ENCODE data around the gene HNRNPU. TPM values are rescaled to one million over a fixed set of nuclear protein-coding genes. Genes with fewer than 3 reads are reported as not detected.

The HNRNPU gene
- total RNA-seq, 2 donors from 2014 or later: 403 to 475 TPM

DNA sequence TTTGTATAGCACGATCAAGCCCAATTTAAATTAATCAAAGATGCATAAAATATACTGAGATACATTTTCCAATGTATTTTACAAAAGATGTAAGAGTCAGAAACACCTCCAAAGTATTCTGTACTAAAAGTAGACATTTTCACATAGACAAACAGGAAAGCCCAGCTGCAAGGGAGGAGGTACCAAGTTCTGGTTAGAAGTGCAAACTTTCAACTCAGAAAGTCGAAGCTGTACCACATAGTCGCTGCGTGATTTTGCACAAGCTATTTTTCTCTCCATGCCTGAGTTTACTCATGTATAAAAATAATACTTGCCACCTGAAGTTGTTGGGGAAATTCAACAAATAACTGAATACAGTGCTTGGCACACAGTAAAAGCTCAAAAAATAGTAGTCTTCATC is 5.6 kb upstream of the HNRNPU start:
- H3K4me3 Mint-ChIP-seq: no peak overlapping the region
- DNase-seq (ENCODE audit: low spot score): no peak
- no peaks in the 10 kb centered on the region for H3K36me3 Mint-ChIP-seq
- peaks cover 10 to 14% of the 10 kb centered on the region in 2 donors for H3K4me1 Mint-ChIP-seq (ENCODE audit: low read depth in 2 of 2)
- peak overlapping the region in 1 of 2 donors; percentile 66 for H3K27ac Mint-ChIP-seq
- H3K9me3 Mint-ChIP-seq: no peaks in the 10 kb centered on the region
- no peaks in the 10 kb centered on the region for H3K27me3 Mint-ChIP-seq
- ATAC-seq: no peak

DNA sequence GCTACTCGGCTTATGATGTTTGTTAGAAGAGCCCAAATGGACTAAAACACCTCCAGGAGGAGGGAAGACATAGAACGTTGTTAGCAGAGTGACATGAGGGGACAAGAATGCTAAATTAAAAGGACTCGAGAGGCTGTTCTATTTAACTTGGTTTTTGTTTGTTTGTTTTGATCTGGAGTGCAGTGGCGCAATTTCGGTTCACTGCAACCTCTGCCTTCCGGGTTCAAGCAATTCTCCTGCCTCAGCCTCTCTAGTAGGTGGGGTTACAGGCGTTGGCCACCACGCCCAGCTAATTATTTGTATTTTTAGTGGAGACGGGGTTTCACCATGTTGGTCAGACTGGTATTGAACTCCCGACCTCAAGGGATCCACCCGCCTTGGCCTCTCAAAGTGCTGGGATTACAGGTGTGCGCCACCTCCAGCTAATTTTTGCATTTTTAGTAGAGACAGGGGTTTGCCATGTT is 5.1 kb upstream of the HNRNPU start:
- DNase-seq (ENCODE audit: low spot score) (no peak), ATAC-seq (no peak)
- Mint-ChIP-seq H3K4me3 (no peak overlapping the region), H3K36me3 (no peaks in the 10 kb centered on the region), H3K27ac (peak overlapping the region in 1 of 2 donors; percentile 66), H3K27me3 (no peaks in the 10 kb centered on the region), H3K4me1 (ENCODE audit: low read depth in 2 of 2) (peaks cover 14 to 19% of the 10 kb centered on the region in 2 donors), H3K9me3 (no peaks in the 10 kb centered on the region)

DNA sequence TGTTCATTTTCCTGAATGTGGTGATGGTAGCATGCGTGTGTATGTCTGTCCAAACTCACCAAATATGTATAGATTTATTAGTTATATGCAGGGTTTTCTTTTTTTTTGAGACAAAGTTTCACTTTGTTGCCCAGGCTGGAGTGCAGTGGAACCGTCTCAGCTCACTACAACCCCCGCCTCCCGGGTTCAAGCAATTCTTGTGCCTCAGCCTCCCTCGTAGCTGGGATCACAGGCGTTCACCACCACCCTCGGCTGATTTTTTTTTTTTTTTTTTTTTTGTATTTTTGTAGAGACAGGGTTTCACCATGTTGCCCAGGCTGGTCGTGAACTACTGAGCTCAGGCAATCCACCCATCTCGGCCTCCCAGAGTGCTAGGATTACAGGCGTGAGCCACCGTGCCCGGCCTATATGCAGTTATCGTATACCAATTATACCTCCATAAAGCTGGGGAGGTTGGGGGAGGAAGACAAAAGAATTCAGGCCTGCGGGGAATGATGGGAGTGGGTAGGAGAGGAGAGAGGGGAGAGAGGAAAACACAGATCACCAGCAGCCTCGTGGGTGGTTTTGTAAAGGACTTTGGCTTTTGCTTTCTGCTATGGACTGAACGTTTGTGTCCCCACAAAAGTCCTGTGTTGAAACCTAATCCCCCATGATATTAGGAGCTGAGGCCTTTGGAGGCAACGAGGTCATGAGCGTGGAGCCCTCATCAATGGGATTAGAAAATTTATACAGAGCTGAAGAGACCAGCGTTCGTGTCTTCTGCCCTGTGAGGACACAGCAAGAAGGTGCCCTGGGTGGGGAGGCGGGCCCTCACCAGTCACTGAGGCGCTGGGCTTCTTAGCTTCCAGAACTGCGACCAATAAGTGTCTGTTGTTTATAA is 4.4 kb upstream of the HNRNPU start:
- DNase-seq (ENCODE audit: low spot score): no peak
- Mint-ChIP-seq H3K9me3 (no peaks in the 10 kb centered on the region), H3K4me1 (ENCODE audit: low read depth in 2 of 2) (peaks cover 17 to 19% of the 10 kb centered on the region in 2 donors), H3K36me3 (peaks cover 5% of the 10 kb centered on the region), H3K4me3 (no peak overlapping the region), H3K27me3 (no peaks in the 10 kb centered on the region), H3K27ac (peak overlapping the region in 1 of 2 donors; percentile 66)
- no peak for ATAC-seq

DNA sequence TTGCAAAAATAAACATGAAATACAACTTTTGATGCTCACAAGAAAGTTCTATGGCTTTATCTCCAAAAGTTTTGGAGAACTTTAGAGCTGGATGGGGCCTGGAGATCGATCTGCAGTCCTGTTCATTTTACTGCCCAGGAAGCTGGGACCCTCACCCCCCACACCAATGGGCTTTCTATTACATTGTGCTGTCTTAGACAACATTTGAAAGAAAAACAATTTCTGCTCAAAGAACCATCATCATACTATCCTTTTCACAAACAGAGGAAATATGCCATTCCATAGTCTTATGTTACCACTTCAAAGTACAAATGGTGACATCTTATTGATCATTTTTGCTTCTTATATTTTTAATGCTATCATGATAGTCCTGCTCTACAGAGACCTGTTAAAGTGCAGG is 2.0 kb upstream of the HNRNPU start:
- Mint-ChIP-seq H3K4me1 (ENCODE audit: low read depth in 2 of 2) (peaks cover 30 to 31% of the 10 kb centered on the region in 2 donors), H3K36me3 (peaks cover 23% of the 10 kb centered on the region), H3K27me3 (no peaks in the 10 kb centered on the region), H3K4me3 (no peak overlapping the region), H3K9me3 (no peaks in the 10 kb centered on the region), H3K27ac (peak overlapping the region; percentile 33 to 74)
- DNase-seq (ENCODE audit: low spot score) (no peak), ATAC-seq (no peak)

DNA sequence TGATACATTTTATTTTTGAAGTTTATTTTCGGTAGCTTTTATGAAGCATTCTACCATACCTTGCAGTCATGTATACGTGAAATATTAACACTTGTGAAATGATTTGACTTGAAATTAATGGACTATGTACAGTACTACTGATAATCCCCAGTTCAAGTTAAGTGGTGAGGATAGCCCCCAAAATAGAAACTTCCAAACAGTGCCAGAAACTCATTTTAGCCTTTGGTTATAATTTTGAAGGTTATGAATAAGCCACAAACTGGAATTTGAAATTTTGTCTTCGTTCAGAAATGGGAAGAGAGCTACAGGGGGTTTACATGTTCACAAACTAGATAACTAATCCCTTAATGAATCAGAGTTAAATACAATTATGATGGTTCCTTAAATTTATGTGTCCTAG is 1.5 kb upstream of the HNRNPU start:
- H3K4me3 Mint-ChIP-seq: peak overlapping the region; percentile 98
- H3K4me1 Mint-ChIP-seq (ENCODE audit: low read depth in 2 of 2): peaks cover 33 to 36% of the 10 kb centered on the region in 2 donors
- H3K27ac Mint-ChIP-seq: peak overlapping the region; percentile 94 to 96
- no peak for DNase-seq (ENCODE audit: low spot score)
- no peaks in the 10 kb centered on the region for H3K27me3 Mint-ChIP-seq
- H3K36me3 Mint-ChIP-seq: peaks cover 28% of the 10 kb centered on the region
- no peaks in the 10 kb centered on the region for H3K9me3 Mint-ChIP-seq
- ATAC-seq: no peak

DNA sequence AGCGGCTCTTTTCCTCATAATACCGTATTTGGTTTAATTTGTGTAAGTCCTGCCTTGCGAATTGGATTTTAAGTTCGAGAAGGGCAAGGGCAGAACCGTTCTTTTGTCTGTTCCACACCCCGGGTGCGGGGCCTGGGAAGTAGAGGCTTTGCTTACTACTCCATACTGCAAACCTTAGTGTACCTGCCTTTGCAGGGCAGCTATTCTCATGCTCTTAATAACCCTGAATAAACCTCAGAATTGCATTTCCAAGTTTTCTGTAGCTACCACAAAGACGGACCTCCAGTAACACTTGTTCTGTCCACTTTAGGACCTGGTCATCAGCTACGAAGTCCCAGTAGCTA is 657 bp upstream of the HNRNPU start:
- Mint-ChIP-seq H3K4me3 (peak overlapping the region; percentile 98), H3K4me1 (ENCODE audit: low read depth in 2 of 2) (peaks cover 41 to 44% of the 10 kb centered on the region in 2 donors), H3K27ac (peak overlapping the region; percentile 94 to 96), H3K27me3 (no peaks in the 10 kb centered on the region), H3K36me3 (peaks cover 36% of the 10 kb centered on the region), H3K9me3 (no peaks in the 10 kb centered on the region)
- ATAC-seq (no peak), DNase-seq (ENCODE audit: low spot score) (no peak)

DNA sequence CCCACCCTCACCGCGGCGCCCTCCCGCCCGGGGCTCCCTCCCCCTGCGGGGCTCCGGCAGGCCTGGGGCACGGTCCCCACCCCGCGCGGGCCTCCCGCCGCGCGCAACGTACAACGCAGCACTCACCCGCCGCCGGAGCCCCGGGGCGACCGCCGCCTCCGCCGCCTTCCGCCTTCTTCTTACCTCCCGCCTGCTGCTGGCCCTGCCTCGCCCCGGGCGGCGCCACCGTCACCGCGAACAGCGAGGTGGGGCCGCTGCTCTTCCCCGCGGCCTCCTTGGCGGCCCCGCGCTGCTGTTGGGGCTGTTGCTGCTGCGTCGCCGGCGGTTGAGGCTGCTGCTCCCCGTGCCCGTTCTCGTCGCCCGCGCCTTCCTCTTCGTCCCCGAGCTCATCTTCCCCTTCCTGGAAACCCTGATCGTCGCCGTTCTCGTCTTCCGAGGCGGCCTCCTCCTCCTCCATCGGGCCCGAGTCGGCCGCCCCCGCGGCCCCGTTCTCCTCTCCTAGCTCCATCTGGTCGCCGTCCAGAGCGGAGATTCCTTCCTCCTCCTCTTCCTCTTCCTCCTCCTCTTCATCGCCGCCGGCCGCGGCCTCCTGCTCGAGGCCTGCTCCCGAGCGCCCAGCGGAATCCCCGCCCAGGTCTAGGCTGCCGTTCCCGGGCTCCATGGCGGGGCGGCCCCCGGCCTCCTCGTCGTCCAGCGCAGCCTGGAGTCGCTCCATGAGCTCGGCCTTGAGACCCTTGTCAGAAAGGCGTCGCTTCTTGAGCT is 671 bp downstream of the HNRNPU start:
- H3K36me3 Mint-ChIP-seq: peaks cover 45% of the 10 kb centered on the region
- peak; percentile 64 for DNase-seq (ENCODE audit: low spot score)
- peak; percentile 0 to 1 for ATAC-seq
- peaks cover 40 to 56% of the 10 kb centered on the region in 2 donors for H3K4me1 Mint-ChIP-seq (ENCODE audit: low read depth in 2 of 2)
- no peaks in the 10 kb centered on the region for H3K9me3 Mint-ChIP-seq
- peak overlapping the region; percentile 98 for H3K4me3 Mint-ChIP-seq
- H3K27ac Mint-ChIP-seq: peak overlapping the region; percentile 94 to 96
- H3K27me3 Mint-ChIP-seq: no peaks in the 10 kb centered on the region

DNA sequence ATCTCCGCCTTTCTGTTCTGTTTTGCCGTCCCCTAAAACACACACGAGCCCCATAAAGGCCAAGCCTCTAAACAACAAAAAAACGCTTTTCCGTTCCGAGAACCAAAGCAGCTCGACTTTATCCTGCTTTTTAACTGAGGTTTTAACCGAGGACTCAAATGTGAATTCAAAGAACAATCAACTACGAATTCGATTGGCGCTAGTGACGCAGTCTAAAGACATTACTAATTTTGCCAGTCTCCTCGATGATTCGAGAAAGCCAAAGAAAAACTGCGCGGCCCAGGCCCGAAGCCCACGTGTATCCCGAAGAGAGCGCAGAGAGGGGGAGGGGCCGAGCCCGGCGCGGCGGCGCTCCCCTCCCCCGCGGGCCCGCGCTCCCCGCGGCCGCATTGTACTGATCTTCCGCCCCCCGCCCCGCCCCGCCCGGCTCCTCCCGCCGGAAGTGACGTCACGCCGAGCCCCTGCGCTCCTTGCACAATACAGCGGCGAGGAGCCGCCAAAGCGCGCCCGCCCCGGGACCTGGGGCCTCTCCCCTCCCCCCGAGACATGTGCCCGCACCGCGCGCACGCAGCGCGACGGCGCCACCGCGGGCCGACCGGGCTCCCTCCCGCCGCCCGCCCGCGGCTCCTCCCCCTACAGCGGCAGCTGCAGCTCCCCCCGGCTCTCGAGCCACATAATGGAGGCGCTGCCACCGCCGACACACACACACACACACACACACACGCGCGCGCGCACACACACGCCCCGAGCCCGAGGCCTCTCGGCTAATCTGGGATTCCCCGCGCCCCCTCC is 1.4 kb downstream of the HNRNPU start:
- H3K9me3 Mint-ChIP-seq: no peaks in the 10 kb centered on the region
- H3K36me3 Mint-ChIP-seq: peaks cover 53% of the 10 kb centered on the region
- H3K4me1 Mint-ChIP-seq (ENCODE audit: low read depth in 2 of 2): peaks cover 45 to 62% of the 10 kb centered on the region in 2 donors
- no peaks in the 10 kb centered on the region for H3K27me3 Mint-ChIP-seq
- peak overlapping the region; percentile 94 to 96 for H3K27ac Mint-ChIP-seq
- peak; percentile 80 to 87 for ATAC-seq
- peak overlapping the region; percentile 98 for H3K4me3 Mint-ChIP-seq
- peak; percentile 96 for DNase-seq (ENCODE audit: low spot score)

DNA sequence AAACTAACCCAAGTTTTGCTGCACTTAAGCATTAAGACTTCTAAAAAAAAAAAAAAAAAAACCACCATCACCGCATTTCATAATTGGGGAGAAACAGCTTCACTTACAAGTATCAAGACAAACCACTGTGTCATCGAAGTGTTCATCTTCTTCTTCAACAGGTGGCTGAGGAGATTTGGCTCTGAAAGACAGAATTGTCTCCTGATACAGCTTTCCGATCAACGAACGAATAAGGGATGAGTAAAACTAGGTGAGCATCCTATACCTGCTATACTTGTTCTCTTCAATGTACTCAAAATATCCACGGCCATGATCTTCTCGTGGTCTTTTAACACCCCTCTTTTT is 2.0 kb downstream of the HNRNPU start:
- Mint-ChIP-seq H3K4me3 (peak overlapping the region; percentile 98), H3K4me1 (ENCODE audit: low read depth in 2 of 2) (peaks cover 46 to 68% of the 10 kb centered on the region in 2 donors), H3K27ac (peak overlapping the region; percentile 94 to 96), H3K9me3 (no peaks in the 10 kb centered on the region), H3K36me3 (peaks cover 57% of the 10 kb centered on the region), H3K27me3 (no peaks in the 10 kb centered on the region)
- DNase-seq (ENCODE audit: low spot score) (no peak), ATAC-seq (no peak)

DNA sequence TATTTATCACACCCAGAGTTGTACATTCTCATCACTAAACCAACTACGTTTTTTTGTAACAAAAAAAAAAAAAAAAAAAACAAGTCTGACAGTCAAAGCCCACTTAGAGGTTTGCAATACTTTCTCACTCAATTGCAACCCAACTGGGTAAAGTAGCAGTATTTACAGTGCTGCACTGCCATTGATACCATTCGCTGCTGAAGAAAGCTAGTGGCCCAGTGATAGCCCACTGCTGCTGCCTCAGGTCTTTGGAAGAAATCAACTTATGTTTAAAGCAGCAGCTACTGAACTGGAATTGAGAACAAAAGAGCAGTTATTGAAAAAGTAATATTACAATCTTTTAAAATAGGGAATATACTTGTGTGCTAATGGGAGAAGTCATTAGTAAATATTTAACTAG is 2.7 kb downstream of the HNRNPU start:
- Mint-ChIP-seq H3K4me3 (peak overlapping the region; percentile 98), H3K4me1 (ENCODE audit: low read depth in 2 of 2) (peaks cover 48 to 68% of the 10 kb centered on the region in 2 donors), H3K27me3 (no peaks in the 10 kb centered on the region), H3K9me3 (no peaks in the 10 kb centered on the region), H3K36me3 (peaks cover 62% of the 10 kb centered on the region), H3K27ac (peak overlapping the region; percentile 94 to 96)
- ATAC-seq: no peak
- DNase-seq (ENCODE audit: low spot score): no peak

DNA sequence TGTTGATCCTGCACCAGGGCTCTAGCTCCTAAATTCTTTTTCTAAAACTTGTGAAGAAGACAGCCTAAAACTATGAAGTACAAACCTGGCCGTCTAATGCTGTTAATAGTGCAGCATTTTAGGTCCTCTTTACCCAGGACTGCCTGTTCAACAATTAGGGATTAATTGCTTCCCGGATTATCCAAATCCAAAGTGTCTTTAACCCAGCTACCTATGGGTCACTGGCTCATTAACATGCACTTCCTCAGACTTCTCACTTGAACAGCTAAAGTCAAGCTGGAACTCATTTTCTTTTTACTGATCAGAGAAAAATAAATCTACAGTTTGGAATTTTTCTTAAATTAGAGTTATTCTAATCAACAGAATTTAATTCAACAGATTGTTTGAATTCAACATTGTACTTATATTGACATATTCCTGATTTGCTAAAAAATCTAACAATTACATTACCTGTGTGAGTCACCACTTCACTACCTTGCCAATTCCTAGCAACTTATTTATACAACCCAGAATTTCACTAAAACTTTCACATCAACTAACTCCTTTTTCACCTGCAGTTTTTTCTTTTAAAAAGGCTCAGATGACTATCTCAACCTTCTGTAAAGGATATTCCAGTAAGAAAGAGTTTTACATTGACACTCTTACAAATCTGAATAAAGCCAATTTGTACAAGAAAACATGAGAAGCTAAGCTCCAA is 3.3 kb downstream of the HNRNPU start:
- ATAC-seq: no peak
- Mint-ChIP-seq H3K27me3 (no peaks in the 10 kb centered on the region), H3K4me3 (peak overlapping the region; percentile 98), H3K27ac (peak overlapping the region; percentile 94 to 96), H3K36me3 (peaks cover 68% of the 10 kb centered on the region), H3K4me1 (ENCODE audit: low read depth in 2 of 2) (peaks cover 52 to 71% of the 10 kb centered on the region in 2 donors), H3K9me3 (no peaks in the 10 kb centered on the region)
- DNase-seq (ENCODE audit: low spot score): no peak

DNA sequence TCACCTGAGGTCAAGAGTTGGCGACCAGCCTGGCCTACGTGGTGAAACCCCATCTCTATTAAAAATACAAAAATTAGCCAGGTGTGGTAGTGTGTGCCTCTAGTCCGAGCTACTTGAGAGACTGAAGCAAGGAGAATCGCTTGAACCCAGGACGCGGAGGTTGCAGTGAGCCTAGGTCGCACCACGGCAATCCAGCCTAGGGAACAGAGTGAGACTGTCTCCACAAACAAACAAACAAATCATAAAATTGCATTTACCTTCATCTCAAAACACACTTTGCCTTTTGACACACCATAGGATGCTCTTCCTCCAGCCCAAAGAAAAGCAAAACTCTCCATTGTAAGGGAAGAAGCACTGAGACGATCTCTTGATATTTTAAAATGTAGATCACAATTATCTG is 4.3 kb downstream of the HNRNPU start:
- ATAC-seq: no peak
- DNase-seq (ENCODE audit: low spot score): no peak
- H3K27ac Mint-ChIP-seq: peak overlapping the region; percentile 62 to 96
- peaks cover 76% of the 10 kb centered on the region for H3K36me3 Mint-ChIP-seq
- H3K9me3 Mint-ChIP-seq: no peaks in the 10 kb centered on the region
- H3K4me3 Mint-ChIP-seq: peak overlapping the region; percentile 98
- H3K4me1 Mint-ChIP-seq (ENCODE audit: low read depth in 2 of 2): peaks cover 58 to 75% of the 10 kb centered on the region in 2 donors
- no peaks in the 10 kb centered on the region for H3K27me3 Mint-ChIP-seq

DNA sequence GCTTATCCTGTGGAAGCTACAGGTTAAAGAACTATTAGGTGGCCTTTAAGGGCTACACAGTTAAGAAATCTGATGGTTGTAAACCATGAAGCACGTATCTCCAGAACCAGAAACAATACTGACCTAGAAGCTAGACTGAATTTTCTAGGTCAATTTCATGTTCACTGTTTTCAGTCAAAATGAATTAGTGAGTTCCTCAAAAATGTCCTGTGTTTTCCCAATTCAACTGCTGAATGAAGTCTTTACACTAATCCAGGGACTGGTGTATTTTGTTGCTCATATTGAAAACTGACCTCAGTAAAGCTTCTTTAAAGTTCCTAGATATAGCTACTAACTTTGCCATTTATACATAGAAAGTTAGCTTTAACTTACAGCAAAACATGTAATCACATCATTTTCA is 6.0 kb downstream of the HNRNPU start:
- Mint-ChIP-seq H3K36me3 (peaks cover 83% of the 10 kb centered on the region), H3K9me3 (no peaks in the 10 kb centered on the region), H3K27me3 (no peaks in the 10 kb centered on the region), H3K4me1 (ENCODE audit: low read depth in 2 of 2) (peaks cover 61 to 84% of the 10 kb centered on the region in 2 donors), H3K27ac (peak overlapping the region; percentile 43 to 77), H3K4me3 (peak overlapping the region; percentile 51)
- no peak for ATAC-seq
- no peak for DNase-seq (ENCODE audit: low spot score)
